Measurements from ENCODE around the gene CHST1.

CHST1 gene

DNA sequence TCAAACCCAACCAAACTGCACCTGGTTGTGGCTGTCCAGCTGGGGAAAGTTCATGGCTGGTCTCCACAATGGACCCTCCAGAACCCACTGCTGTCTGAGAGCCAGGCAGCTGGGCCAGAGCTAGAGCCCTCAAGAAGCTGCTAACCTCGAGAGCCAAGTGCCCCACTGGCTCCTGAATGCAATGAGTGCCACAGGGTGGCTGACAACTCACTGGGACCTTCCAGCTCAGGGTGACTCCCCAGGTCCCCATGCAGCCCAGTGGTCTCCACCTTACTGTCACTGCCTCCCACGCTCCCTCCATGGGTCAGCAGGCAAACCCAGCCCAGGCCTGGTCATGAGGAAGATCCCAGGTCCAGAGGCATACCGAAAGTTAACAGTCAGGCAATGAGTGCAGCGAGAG is 8.0 kb upstream of the CHST1 start:
- Histone ChIP-seq H3K36me3 (ENCODE audit: insufficient read depth) (no peaks in the 10 kb centered on the region), H3K27ac (no peak overlapping the region), H3K4me2 (no peak overlapping the region), H3K27me3 (ENCODE audit: insufficient read depth, low read depth) (peaks cover 4% of the 10 kb centered on the region; the same call in 1 of the 2 replicates), H3K79me2 (ENCODE audit: insufficient read depth, low read depth) (no peaks in the 10 kb centered on the region), H3K9ac (no peak overlapping the region), H4K20me1 (ENCODE audit: insufficient read depth) (no peaks in the 10 kb centered on the region), H3K4me1 (ENCODE audit: low read depth, poor library complexity, severe bottlenecking) (peaks cover 6% of the 10 kb centered on the region), H2AFZ (ENCODE audit: low read depth) (no peak overlapping the region), H3K4me3 (IDR thresholded peaks at IDR 0.05; ENCODE audit: insufficient read depth, low read depth, low read length) (no peak overlapping the region)
- TF ChIP-seq, protein P1, sequence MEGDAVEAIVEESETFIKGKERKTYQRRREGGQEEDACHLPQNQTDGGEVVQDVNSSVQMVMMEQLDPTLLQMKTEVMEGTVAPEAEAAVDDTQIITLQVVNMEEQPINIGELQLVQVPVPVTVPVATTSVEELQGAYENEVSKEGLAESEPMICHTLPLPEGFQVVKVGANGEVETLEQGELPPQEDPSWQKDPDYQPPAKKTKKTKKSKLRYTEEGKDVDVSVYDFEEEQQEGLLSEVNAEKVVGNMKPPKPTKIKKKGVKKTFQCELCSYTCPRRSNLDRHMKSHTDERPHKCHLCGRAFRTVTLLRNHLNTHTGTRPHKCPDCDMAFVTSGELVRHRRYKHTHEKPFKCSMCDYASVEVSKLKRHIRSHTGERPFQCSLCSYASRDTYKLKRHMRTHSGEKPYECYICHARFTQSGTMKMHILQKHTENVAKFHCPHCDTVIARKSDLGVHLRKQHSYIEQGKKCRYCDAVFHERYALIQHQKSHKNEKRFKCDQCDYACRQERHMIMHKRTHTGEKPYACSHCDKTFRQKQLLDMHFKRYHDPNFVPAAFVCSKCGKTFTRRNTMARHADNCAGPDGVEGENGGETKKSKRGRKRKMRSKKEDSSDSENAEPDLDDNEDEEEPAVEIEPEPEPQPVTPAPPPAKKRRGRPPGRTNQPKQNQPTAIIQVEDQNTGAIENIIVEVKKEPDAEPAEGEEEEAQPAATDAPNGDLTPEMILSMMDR (conservative IDR thresholded peaks at IDR 0.05; ENCODE audit: low read depth, low read length) = no peak

DNA sequence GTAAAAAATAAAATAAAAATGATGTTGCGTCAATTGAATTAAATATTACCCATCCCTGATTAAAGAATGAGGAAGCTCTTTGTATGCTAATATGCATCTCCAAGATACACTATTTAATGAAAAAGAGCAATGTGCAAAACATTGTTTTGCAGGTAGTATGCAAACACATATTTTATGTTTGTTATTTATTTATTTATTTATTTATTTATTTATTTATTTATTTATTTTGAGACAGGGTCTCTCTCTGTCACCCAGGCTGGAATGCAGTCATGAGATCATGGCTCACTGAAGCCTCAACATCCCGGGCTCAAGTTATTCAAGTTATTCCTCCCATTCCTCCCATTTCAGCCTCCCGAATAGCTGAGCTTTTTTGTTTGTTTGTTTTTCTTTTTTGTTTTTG is 7.2 kb upstream of the CHST1 start:
- Histone ChIP-seq H3K4me1 (ENCODE audit: low read depth, poor library complexity, severe bottlenecking) (peaks cover 6% of the 10 kb centered on the region), H4K20me1 (ENCODE audit: insufficient read depth) (no peaks in the 10 kb centered on the region), H3K36me3 (ENCODE audit: insufficient read depth) (no peaks in the 10 kb centered on the region), H3K4me3 (IDR thresholded peaks at IDR 0.05; ENCODE audit: insufficient read depth, low read depth, low read length) (no peak overlapping the region), H2AFZ (ENCODE audit: low read depth) (no peak overlapping the region), H3K4me2 (no peak overlapping the region), H3K27me3 (ENCODE audit: insufficient read depth, low read depth) (peaks cover 5% of the 10 kb centered on the region; the same call in 1 of the 2 replicates), H3K79me2 (ENCODE audit: insufficient read depth, low read depth) (no peaks in the 10 kb centered on the region), H3K27ac (no peak overlapping the region), H3K9ac (no peak overlapping the region)
- TF ChIP-seq, protein P1 (conservative IDR thresholded peaks at IDR 0.05; ENCODE audit: low read depth, low read length) = no peak

DNA sequence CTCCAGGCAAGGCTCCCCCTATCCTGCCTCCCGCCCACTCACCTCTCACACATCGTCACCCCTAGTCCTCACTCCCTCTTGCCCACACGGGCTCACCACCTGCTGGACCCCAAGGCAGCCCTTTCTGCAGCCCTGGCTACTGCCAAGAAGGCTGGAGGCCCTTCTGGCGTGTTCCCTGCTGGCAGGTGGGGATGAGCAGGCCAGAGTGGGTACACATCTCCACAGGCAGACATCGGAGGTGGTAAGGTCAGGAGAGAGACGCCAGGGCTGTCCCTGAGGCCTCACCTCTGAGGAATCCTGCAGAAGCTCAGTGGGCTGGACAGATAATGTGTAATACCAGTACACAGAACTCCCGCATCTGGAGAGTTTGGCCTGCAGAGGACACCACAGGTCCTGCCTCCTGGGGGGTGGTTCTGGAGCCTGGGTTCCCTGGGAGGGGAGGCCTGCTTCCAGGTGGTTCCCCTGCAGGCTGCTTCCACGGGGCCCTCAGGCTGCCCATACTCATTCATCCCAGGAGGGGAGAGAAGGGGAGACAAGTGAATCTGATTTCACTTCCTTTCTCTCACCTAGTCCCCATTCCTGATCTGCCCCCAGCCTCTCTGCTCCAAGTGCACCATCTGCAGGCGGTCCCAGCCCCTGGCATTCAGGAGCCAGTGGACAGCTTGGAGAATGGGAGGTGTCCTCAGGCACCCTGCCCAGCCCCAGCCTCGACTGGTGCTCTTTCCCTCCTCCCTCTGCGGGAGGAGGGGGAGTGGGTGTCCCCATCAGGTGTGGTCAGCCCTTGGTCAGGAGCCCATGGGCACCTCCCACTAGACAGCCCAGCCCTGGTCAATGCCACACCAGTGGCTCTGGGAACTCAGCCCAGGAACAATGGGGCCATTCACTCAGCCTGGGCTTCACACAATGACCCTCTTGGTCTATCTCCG is 6.1 kb upstream of the CHST1 start:
- Histone ChIP-seq H3K9ac (no peak overlapping the region), H3K4me3 (IDR thresholded peaks at IDR 0.05; ENCODE audit: insufficient read depth, low read depth, low read length) (no peak overlapping the region), H2AFZ (ENCODE audit: low read depth) (no peak overlapping the region), H4K20me1 (ENCODE audit: insufficient read depth) (no peaks in the 10 kb centered on the region), H3K27me3 (ENCODE audit: insufficient read depth, low read depth) (peaks cover 14% of the 10 kb centered on the region), H3K4me1 (ENCODE audit: low read depth, poor library complexity, severe bottlenecking) (peaks cover 3% of the 10 kb centered on the region), H3K4me2 (no peak overlapping the region), H3K27ac (no peak overlapping the region), H3K79me2 (ENCODE audit: insufficient read depth, low read depth) (no peaks in the 10 kb centered on the region), H3K36me3 (ENCODE audit: insufficient read depth) (no peaks in the 10 kb centered on the region)
- TF ChIP-seq, protein P1 (conservative IDR thresholded peaks at IDR 0.05; ENCODE audit: low read depth, low read length) = no peak

DNA sequence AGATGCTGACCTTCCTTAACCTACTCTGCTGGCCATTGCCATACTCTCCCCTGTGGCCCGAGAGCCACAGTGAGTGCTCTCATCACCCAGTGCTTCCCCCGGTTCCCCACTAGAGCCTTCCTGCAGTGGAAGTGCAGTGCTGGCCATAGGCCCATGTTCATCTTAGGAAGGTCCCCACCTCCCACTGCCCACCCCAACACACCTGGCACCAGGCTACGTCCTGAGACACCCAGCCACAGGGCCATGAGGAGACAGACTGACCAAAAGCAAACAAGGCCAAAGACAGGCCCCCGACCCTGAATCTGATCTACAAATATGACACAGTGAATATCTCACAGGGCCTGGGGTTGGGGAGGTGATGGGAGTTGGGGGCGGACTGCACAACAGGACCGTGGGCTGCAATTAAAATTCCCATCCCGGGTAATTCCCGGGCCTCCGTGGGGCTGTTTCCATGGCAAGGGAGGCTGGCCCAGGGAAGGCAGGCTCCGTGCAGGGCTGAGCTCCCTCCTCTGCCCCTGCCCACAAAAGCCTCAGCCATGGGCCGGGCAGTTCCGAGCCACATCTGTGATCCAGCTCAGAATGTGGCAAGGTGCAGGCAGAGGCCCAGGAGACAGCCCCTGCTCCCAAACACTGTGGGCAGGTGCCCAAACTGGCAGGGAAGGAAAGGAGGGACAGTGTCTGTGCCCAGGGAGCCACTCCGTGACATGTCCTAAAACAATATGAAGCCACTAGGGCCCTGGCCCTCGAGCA is 5.1 kb upstream of the CHST1 start:
- H3K4me1 ChIP-seq (ENCODE audit: low read depth, poor library complexity, severe bottlenecking) = no peaks in the 10 kb centered on the region
- no peaks in the 10 kb centered on the region for H3K79me2 ChIP-seq (ENCODE audit: insufficient read depth, low read depth)
- no peak overlapping the region for H3K4me2 ChIP-seq
- no peak overlapping the region for H3K27ac ChIP-seq
- H3K9ac ChIP-seq = no peak overlapping the region
- no peak overlapping the region for H3K4me3 ChIP-seq (IDR thresholded peaks at IDR 0.05; ENCODE audit: insufficient read depth, low read depth, low read length)
- H2AFZ ChIP-seq (ENCODE audit: low read depth) = no peak overlapping the region
- no peaks in the 10 kb centered on the region for H3K36me3 ChIP-seq (ENCODE audit: insufficient read depth)
- TF ChIP-seq, protein P1 (conservative IDR thresholded peaks at IDR 0.05; ENCODE audit: low read depth, low read length) = no peak
- peaks cover 23% of the 10 kb centered on the region for H3K27me3 ChIP-seq (ENCODE audit: insufficient read depth, low read depth)
- no peaks in the 10 kb centered on the region for H4K20me1 ChIP-seq (ENCODE audit: insufficient read depth)

Measured in KMS-11 (cell line).